GM18508 (cell line): ENCODE measurements around the gene COQ4.

Source experiments
- ATAC-seq: cut with Tn5 transposase; IDR thresholded peaks from one replicate; pipeline ENCODE4 v1.9.1; 2021; ENCODE audit warnings: moderate number of reproducible peaks; ENCODE audit not compliant: insufficient read depth, unreplicated experiment

The COQ4 gene

GRCh38 chr9:128339761-128340690 lies 17.4 kb downstream of the COQ4 start, which contains the start of gene SLC27A4:
Gene SLC27A4 (plus strand): TSS chr9:128340527. CDS start chr9:128343133, 2,606 bp downstream.
- no peak for ATAC-seq

GRCh38 chr9:128340691-128341434 lies 18.2 kb downstream of the COQ4 start:
- no peak for ATAC-seq

GRCh38 chr9:128341435-128341849 lies 18.8 kb downstream of the COQ4 start:
- ATAC-seq = no peak

- no peak for ATAC-seq
Observed at GRCh38 chr9:128342971-128343680, 20.5 kb downstream of the COQ4 start.

- no peak for ATAC-seq
Observed at GRCh38 chr9:128343855-128344254, 21.2 kb downstream of the COQ4 start.

GRCh38 chr9:128344931-128345605 lies 22.4 kb downstream of the COQ4 start:
- no peak for ATAC-seq

- no peak for ATAC-seq
Observed at GRCh38 chr9:128349125-128349524, 26.5 kb downstream of the COQ4 start.

- ATAC-seq = no peak
Observed at GRCh38 chr9:128349772-128350171, 27.1 kb downstream of the COQ4 start.

GRCh38 chr9:128355451-128355850 lies 32.8 kb downstream of the COQ4 start:
- ATAC-seq = no peak

- no peak for ATAC-seq
Observed at GRCh38 chr9:128358090-128358489, 35.5 kb downstream of the COQ4 start.

GRCh38 chr9:128358861-128359260 lies 36.2 kb downstream of the COQ4 start:
- ATAC-seq = no peak

- no peak for ATAC-seq
Observed at GRCh38 chr9:128360826-128361225, 38.2 kb downstream of the COQ4 start.

- ATAC-seq = no peak
Observed at GRCh38 chr9:128361296-128361985, 38.8 kb downstream of the COQ4 start.

- ATAC-seq = no peak
Observed at GRCh38 chr9:128361986-128362646, 39.5 kb downstream of the COQ4 start.

GRCh38 chr9:128362774-128363173 lies 40.1 kb downstream of the COQ4 start:
- no peak for ATAC-seq

- no peak for ATAC-seq
Observed at GRCh38 chr9:128365525-128365924, 42.9 kb downstream of the COQ4 start.

GRCh38 chr9:128369024-128369706 lies 46.5 kb downstream of the COQ4 start:
- ATAC-seq = no peak

- no peak for ATAC-seq
Observed at GRCh38 chr9:128370367-128370751, 47.7 kb downstream of the COQ4 start.
